ENCODE results near the gene PKHD1.

- TF ChIP-seq CTCF (IDR thresholded peaks at IDR 0.05), result no peak
- TF ChIP-seq EP300 (IDR thresholded peaks at IDR 0.05; ENCODE audit: borderline replicate concordance in 1 of 2, low read depth in 1 of 2, low read length in 1 of 2), result no peak
- TF ChIP-seq REST (IDR thresholded peaks at IDR 0.05; ENCODE audit: low read depth, low read length), result no peak
- TF ChIP-seq POLR2AphosphoS5 (IDR thresholded peaks at IDR 0.05; ENCODE audit: low read depth, low read length), result no peak
- TF ChIP-seq YY1 (IDR thresholded peaks at IDR 0.05; ENCODE audit: low read depth), result no peak
- no peak for TF ChIP-seq MAX (IDR thresholded peaks at IDR 0.05; ENCODE audit: low read depth)
- no peak for TF ChIP-seq RFX5 (IDR thresholded peaks at IDR 0.05; ENCODE audit: low read length)
- TF ChIP-seq RAD21 (IDR thresholded peaks at IDR 0.05; ENCODE audit: low read length), result no peak
These were observed 38.2 kb upstream of the PKHD1 start for GRCh38 chr6:52125572-52125971.

All from SK-N-SH (cell line).